Karpas-422 (cell line): ENCODE results near the gene TPCN1. TPM values are rescaled to one million over a fixed set of nuclear protein-coding genes. Genes with fewer than 3 reads are reported as not detected.

Experiments
- DNase-seq: peaks from one replicate; pipeline ENCODE4 v3.0.0-alpha.2; 2015
- H2AFZ ChIP-seq: fragments of 200-600 bp; sonication (generic); 2 replicates; pipeline ENCODE4 v1.6.1; 2014; ENCODE audit warnings: antibody characterized with exemption, low read length, mixed read lengths
- H3K27ac ChIP-seq: fragments of 200-600 bp; sonication (generic); 2 replicates; pipeline ENCODE4 v1.5.1; 2014; ENCODE audit warnings: mild to moderate bottlenecking, low read length, moderate library complexity
- H3K27me3 ChIP-seq: fragments of 200-600 bp; sonication (generic); 2 replicates; pipeline ENCODE4 v1.6.1; 2014; ENCODE audit warnings: low read length, mixed read lengths
- H3K36me3 ChIP-seq: fragments of 200-600 bp; sonication (generic); 2 replicates; pipeline ENCODE4 v1.6.1; 2014; ENCODE audit warnings: low read length, mixed read lengths; ENCODE audit not compliant: insufficient read depth
- H3K4me1 ChIP-seq: fragments of 200-600 bp; sonication (generic); 2 replicates; pipeline ENCODE4 v1.6.1; 2014; ENCODE audit warnings: mild to moderate bottlenecking, low read length, mixed read lengths
- H3K4me2 ChIP-seq: fragments of 200-600 bp; sonication (generic); 2 replicates; pipeline ENCODE4 v1.6.1; 2014; ENCODE audit warnings: low read length, low read depth, mild to moderate bottlenecking; ENCODE audit not compliant: poor library complexity, severe bottlenecking
- H3K4me3 ChIP-seq: fragments of 200-600 bp; sonication (generic); 2 replicates; pipeline ENCODE4 v1.5.1; 2014; ENCODE audit warnings: mild to moderate bottlenecking, antibody characterized with exemption, low read length, mixed read lengths
- H3K79me2 ChIP-seq: fragments of 200-600 bp; sonication (generic); 2 replicates; pipeline ENCODE4 v1.6.1; 2014; ENCODE audit warnings: mild to moderate bottlenecking, low read length, mixed read lengths
- H3K9ac ChIP-seq: fragments of 200-600 bp; sonication (generic); 2 replicates; pipeline ENCODE4 v1.6.0; 2014; ENCODE audit warnings: low read length
- H3K9me2 ChIP-seq: fragments of 200-600 bp; sonication (generic), shearing (Covaris generic); replicated peaks from 2 replicates; pipeline ENCODE4 v1.6.0; 2014; ENCODE audit warnings: mild to moderate bottlenecking, low read length, moderate library complexity; ENCODE audit not compliant: insufficient read depth
- H3K9me3 ChIP-seq: fragments of 300-700, 200-600 bp; sonication (generic); 2 replicates; pipeline ENCODE4 v1.6.1; 2014; ENCODE audit warnings: low read length, mixed read lengths
- H4K20me1 ChIP-seq: fragments of 200-600 bp; sonication (generic); 2 replicates; pipeline ENCODE4 v1.6.1; 2014; ENCODE audit warnings: mild to moderate bottlenecking, antibody characterized with exemption, low read length, low read depth; ENCODE audit not compliant: insufficient read depth
- total RNA-seq: library from RNA; depleted of rRNA; stranded (reverse); fragments of >200 nt; shearing (Covaris generic); gene quantifications from 2 replicates; pipeline ENCODE4 v1.2.3, GENCODE V29; 2014; ENCODE audit warnings: low replicate concordance

The TPCN1 gene
- total RNA-seq, 1 experiment from 2014 or later: 43.9 TPM

DNA sequence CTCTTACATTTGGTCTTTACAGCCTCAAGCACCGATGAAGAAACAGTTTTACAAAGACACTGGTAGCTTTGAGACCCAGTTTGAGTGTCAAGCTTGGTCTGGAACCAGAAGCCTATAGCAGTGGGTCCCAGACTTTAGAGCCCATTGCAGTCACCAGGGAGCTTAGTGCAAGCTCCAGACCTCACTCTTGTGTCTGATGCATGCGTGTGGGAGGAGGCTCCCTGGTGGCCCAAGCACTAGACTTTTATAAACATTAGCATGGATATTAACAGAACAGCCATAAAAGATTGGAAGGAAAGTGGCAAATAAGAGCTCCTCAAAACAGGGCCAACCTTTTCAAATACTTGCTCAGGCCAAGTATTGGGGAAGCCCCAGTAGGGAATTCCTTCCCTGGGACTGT is 68.1 kb downstream of the TPCN1 start:
- Histone ChIP-seq H3K27me3 (no peaks in the 10 kb centered on the region), H3K79me2 (no peaks in the 10 kb centered on the region), H3K9ac (no peak overlapping the region), H3K4me2 (no peak overlapping the region), H3K9me3 (no peaks in the 10 kb centered on the region), H3K27ac (no peak overlapping the region), H3K4me3 (no peak overlapping the region), H3K9me2 (no peaks in the 10 kb centered on the region), H3K4me1 (no peaks in the 10 kb centered on the region), H2AFZ (no peak overlapping the region), H4K20me1 (no peaks in the 10 kb centered on the region), H3K36me3 (no peaks in the 10 kb centered on the region)
- no peak for DNase-seq

DNA sequence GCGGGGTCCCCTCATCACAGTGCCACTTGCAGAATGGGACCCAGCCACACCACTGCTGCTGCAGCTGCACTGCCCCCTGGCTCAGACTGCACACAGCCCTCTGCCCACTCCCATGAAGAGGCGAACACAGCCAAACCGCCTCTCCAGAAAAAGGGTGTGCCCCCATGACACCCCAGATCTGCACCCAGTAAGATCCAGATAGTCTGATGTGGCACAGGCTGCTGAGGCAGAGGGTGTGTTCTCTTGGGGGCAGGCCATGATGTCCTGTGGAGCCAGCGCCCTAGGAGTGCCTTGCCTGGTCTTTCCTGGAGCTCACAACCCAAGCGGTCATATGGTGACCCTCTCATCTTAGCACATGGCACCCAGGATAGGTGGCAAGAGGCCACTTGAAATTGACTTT is 69.2 kb downstream of the TPCN1 start:
- Histone ChIP-seq H4K20me1 (no peaks in the 10 kb centered on the region), H3K9ac (no peak overlapping the region), H3K4me2 (no peak overlapping the region), H3K9me2 (no peaks in the 10 kb centered on the region), H3K9me3 (no peaks in the 10 kb centered on the region), H3K79me2 (no peaks in the 10 kb centered on the region), H3K4me1 (no peaks in the 10 kb centered on the region), H3K27me3 (no peaks in the 10 kb centered on the region), H3K4me3 (no peak overlapping the region), H3K36me3 (no peaks in the 10 kb centered on the region), H3K27ac (no peak overlapping the region), H2AFZ (no peak overlapping the region)
- no peak for DNase-seq

DNA sequence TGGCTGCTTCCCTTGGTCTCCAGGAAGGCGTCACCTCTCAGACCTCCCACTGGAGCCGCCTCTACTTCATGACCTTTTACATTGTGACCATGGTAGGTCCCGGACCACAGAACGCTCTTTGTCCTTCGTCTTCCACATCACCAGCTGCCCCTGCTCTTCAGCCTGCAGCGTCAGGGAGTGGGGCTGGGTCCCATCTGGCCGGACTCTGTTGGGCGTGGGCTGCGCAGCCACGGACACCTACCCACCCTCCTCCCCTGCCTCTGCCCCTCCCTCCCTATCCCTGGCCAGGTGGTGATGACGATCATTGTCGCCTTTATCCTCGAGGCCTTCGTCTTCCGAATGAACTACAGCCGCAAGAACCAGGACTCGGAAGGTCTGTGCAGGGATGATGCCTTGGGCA is 70.3 kb downstream of the TPCN1 start:
- no peaks in the 10 kb centered on the region for H4K20me1 ChIP-seq
- no peak overlapping the region for H3K9ac ChIP-seq
- H3K9me2 ChIP-seq: no peaks in the 10 kb centered on the region
- no peaks in the 10 kb centered on the region for H3K9me3 ChIP-seq
- no peaks in the 10 kb centered on the region for H3K27me3 ChIP-seq
- H3K4me1 ChIP-seq: no peaks in the 10 kb centered on the region
- no peak for DNase-seq
- H3K4me2 ChIP-seq: no peak overlapping the region
- no peak overlapping the region for H3K4me3 ChIP-seq
- H3K36me3 ChIP-seq: no peaks in the 10 kb centered on the region
- H3K27ac ChIP-seq: no peak overlapping the region
- H2AFZ ChIP-seq: no peak overlapping the region
- H3K79me2 ChIP-seq: no peaks in the 10 kb centered on the region

DNA sequence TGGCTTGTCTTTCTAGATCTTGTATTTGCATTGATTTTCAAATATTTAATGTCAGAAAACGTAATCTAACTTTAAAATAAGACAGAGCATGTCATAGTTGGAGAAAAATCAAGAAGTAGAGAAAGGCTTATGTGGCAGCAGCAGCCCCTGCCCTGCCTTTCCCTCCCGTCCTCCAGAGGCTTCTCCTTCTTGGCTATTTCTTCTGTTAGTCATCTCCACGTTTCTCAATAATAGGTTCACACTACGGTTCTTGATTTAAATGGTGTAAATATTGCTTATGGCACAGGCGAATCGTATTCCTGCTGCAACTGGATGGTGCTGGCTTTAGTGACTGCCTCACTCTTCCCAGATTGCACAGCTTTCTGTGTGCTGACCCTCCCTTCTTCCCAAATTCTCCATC is 70.8 kb downstream of the TPCN1 start:
- Histone ChIP-seq H2AFZ (no peak overlapping the region), H3K27me3 (no peaks in the 10 kb centered on the region), H3K4me3 (no peak overlapping the region), H3K9ac (no peak overlapping the region), H3K9me3 (no peaks in the 10 kb centered on the region), H3K27ac (no peak overlapping the region), H3K9me2 (no peaks in the 10 kb centered on the region), H4K20me1 (no peaks in the 10 kb centered on the region), H3K4me2 (no peak overlapping the region), H3K4me1 (peaks cover 2% of the 10 kb centered on the region), H3K36me3 (no peaks in the 10 kb centered on the region), H3K79me2 (no peaks in the 10 kb centered on the region)
- DNase-seq: no peak

DNA sequence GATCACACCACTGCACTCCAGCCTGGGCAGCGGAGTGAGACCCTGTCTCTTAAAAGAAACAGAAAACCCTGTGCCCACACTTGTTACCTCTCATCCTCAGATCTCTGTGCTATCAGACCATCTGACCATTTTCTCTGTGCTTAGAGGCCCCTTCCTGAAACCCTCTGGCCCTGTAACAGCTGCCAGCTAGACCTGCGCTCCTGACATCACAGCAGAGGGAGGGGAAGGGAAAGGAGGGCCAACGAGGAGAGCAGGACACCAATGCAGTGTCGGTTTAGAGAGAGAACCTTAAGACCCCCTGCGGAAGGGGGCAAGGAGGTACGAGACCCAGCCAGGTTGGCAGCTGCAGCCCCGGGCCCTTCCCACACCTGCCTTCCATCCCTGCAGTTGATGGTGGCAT is 71.3 kb downstream of the TPCN1 start:
- Histone ChIP-seq H3K4me3 (no peak overlapping the region), H3K9me3 (no peaks in the 10 kb centered on the region), H3K27me3 (no peaks in the 10 kb centered on the region), H3K27ac (no peak overlapping the region), H3K36me3 (peaks cover under 1% of the 10 kb centered on the region; the same call in 1 of the 2 replicates), H4K20me1 (no peaks in the 10 kb centered on the region), H2AFZ (no peak overlapping the region), H3K9ac (no peak overlapping the region), H3K9me2 (no peaks in the 10 kb centered on the region), H3K79me2 (no peaks in the 10 kb centered on the region), H3K4me1 (peaks cover 7% of the 10 kb centered on the region), H3K4me2 (no peak overlapping the region)
- DNase-seq: no peak

DNA sequence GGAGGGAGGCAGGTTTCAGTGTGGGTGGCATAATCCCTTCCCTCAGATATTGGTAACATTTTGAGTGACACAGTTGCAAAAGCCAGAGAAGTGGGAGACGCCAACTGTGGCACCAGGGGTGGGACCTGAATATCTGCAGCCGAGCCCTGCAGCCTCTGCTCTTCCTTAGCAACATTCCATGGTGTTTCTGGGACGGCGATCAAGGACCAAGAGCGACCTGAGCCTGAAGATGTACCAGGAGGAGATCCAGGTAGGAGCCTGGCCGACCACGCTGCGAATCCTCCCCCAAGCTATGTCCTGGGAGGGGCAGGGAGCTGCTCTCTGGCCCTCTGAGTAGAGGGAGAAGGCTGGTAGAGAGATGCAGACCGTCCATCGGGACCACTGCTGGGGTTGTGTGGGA is 71.8 kb downstream of the TPCN1 start:
- Histone ChIP-seq H4K20me1 (no peaks in the 10 kb centered on the region; the same call in 1 of the 2 replicates), H3K79me2 (no peaks in the 10 kb centered on the region), H3K4me1 (peaks cover 12% of the 10 kb centered on the region), H3K9ac (no peak overlapping the region), H3K36me3 (peaks cover 3% of the 10 kb centered on the region; the same call in 1 of the 2 replicates), H3K27ac (no peak overlapping the region), H3K9me3 (no peaks in the 10 kb centered on the region), H2AFZ (no peak overlapping the region), H3K9me2 (no peaks in the 10 kb centered on the region), H3K27me3 (no peaks in the 10 kb centered on the region), H3K4me2 (no peak overlapping the region), H3K4me3 (no peak overlapping the region)
- DNase-seq: no peak

DNA sequence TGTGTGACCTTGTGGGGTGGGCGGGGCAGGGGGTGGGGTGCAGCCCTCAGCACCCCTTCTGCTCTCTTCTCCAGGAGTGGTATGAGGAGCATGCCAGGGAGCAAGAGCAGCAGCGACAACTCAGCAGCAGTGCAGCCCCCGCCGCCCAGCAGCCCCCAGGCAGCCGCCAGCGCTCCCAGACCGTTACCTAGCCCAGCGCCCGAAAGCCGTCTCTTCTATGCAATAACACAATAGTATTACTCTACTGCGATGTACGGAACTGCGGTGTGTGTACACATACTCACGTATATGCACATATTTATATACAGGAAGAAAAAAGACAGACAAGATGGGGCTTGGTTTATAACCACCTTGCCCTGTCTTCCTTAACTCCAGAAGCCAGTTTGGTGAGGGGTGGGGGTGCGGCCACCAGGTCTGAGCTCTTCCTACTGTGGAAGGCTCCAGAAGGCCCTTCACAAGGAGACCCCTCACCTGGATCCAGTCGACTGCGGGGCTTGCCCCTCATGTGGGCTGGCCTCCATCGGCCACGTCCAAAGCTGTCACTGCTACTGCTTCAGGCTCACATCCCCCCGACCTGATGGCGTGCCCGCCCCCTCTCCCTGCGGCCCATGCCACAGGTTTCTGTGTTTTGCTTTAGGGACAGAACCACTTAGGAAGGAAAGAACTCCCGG is 74.8 kb downstream of the TPCN1 start:
- Histone ChIP-seq H3K36me3 (peaks cover 3% of the 10 kb centered on the region; the same call in 1 of the 2 replicates), H3K4me3 (no peak overlapping the region), H3K9ac (no peak overlapping the region), H3K4me1 (peaks cover 27% of the 10 kb centered on the region), H3K9me2 (no peaks in the 10 kb centered on the region), H3K4me2 (no peak overlapping the region), H3K27me3 (no peaks in the 10 kb centered on the region), H3K27ac (no peak overlapping the region), H4K20me1 (no peaks in the 10 kb centered on the region; the same call in 1 of the 2 replicates), H3K79me2 (no peaks in the 10 kb centered on the region), H3K9me3 (no peaks in the 10 kb centered on the region), H2AFZ (no peak overlapping the region)
- no peak for DNase-seq

DNA sequence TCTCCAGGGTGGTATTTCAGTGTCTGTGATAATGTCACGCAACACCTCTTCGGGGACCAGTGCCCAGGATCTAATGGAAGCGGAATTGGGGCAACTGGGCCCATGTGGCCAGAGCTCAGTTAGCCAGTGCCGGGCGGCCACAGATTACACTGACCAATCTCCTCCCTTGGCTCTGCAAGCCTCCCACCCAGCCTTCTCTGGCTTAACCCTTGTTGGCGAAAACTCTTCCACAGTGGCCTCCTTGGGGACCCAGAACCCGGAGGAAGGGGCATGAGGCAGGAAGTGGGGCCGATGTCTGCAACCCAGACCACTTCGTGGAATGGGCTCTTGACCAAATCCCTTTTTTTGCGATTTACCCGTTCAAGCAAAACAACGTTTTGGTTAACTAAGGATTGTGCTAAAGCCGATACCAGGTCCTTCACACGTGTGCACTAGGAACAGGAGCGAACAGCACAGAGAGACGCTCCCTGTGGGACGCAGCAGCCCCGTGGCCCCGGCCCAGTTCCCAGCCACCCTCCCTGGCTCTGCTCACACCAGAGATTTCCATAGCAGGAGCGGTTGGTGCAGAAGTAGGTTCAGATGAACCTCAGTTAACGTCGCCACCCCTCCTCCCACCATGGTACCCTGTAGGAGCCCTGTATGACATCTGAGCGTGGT is 75.4 kb downstream of the TPCN1 start:
- H3K4me1 ChIP-seq: peaks cover 27% of the 10 kb centered on the region
- H3K27ac ChIP-seq: no peak overlapping the region
- no peak overlapping the region for H3K4me3 ChIP-seq
- no peaks in the 10 kb centered on the region for H3K9me3 ChIP-seq
- no peaks in the 10 kb centered on the region for H3K9me2 ChIP-seq
- H4K20me1 ChIP-seq: no peaks in the 10 kb centered on the region; the same call in 1 of the 2 replicates
- H3K79me2 ChIP-seq: no peaks in the 10 kb centered on the region
- no peak overlapping the region for H3K9ac ChIP-seq
- H3K36me3 ChIP-seq: peaks cover 3% of the 10 kb centered on the region; the same call in 1 of the 2 replicates
- H3K4me2 ChIP-seq: no peak overlapping the region
- DNase-seq: no peak
- no peak overlapping the region for H2AFZ ChIP-seq
- no peaks in the 10 kb centered on the region for H3K27me3 ChIP-seq
